SK-N-SH (cell line): ENCODE measurements around the gene PARVB. TPM values are rescaled to one million over a fixed set of nuclear protein-coding genes. Genes with fewer than 3 reads are reported as not detected.

Experiments used
- CTCF ChIA-PET: fragments of 300-600, 350-600 bp; formaldehyde crosslinking; extraction: SDS; loops from one replicate; lab custom pipeline; 2021; lab: Yijun Ruan, JAX
- POLR2A ChIA-PET: fragments of 350-600 bp; sonication (Branson Sonifier 250); formaldehyde crosslinking; extraction: SDS; loops from one replicate; lab custom pipeline; 2020; ENCODE audit warnings: antibody characterized with exemption, inconsistent platforms; lab: Yijun Ruan, JAX
- DNase-seq: peaks from one replicate; pipeline ENCODE4 v3.0.0; 2012
- H2AFZ ChIP-seq: fragments of 200-600 bp; sonication (generic); 2 replicates; pipeline ENCODE4 v1.8.1; 2016; ENCODE audit warnings: antibody characterized with exemption, mild to moderate bottlenecking, low read depth
- H3F3A ChIP-seq: fragments of 200-600 bp; sonication (generic); replicated peaks from 2 replicates; pipeline ENCODE3; 2016; ENCODE audit warnings: antibody characterized with exemption, mild to moderate bottlenecking; ENCODE audit not compliant: insufficient read depth
- H3K27ac ChIP-seq, 2 experiments: fragments of 200-500 bp in 1 of 2; fragments of 200-600 bp in 1 of 2; sonication (Bioruptor generic) in 1 of 2; sonication (generic), shearing (Covaris generic) in 1 of 2; 2 replicates each; pipeline versions ENCODE4 v1.5.1 to v1.6.1; 2014 to 2016; ENCODE audit warnings: low read depth in 2 of 2, inconsistent platforms in 1 of 2, low read length in 1 of 2, mild to moderate bottlenecking in 1 of 2, mixed read lengths in 1 of 2
- H3K27me3 ChIP-seq: fragments of 200-600 bp; sonication (generic), shearing (Covaris generic); 2 replicates; pipeline ENCODE4 v1.6.1; 2016; ENCODE audit warnings: mixed run types; ENCODE audit not compliant: insufficient read depth
- H3K36me3 ChIP-seq, 2 experiments: fragments of 200-500 bp in 1 of 2; fragments of 200-600 bp in 1 of 2; sonication (Bioruptor generic) in 1 of 2; sonication (generic) in 1 of 2; replicated peaks in 1 of 2; 2 replicates each; pipeline versions ENCODE3 to v1.5.1; 2014 to 2016; ENCODE audit warnings: low read length in 1 of 2, mild to moderate bottlenecking in 1 of 2; ENCODE audit not compliant: insufficient read depth in 2 of 2, control insufficient read depth in 1 of 2
- H3K4me1 ChIP-seq, 2 experiments: fragments of 200-500 bp in 1 of 2; fragments of 200-600 bp in 1 of 2; sonication (Bioruptor generic) in 1 of 2; sonication (generic), shearing (Covaris generic) in 1 of 2; 2 replicates each; pipeline versions ENCODE4 v1.5.1 to v1.6.1; 2014 to 2016; ENCODE audit warnings: low read depth in 1 of 2, low read length in 1 of 2, mixed run types in 1 of 2; ENCODE audit not compliant: insufficient read depth in 2 of 2, control insufficient read depth in 1 of 2
- H3K4me2 ChIP-seq: fragments of 200-600 bp; sonication (generic), shearing (Covaris generic); 2 replicates; pipeline ENCODE4 v1.6.1; 2017; ENCODE audit warnings: mixed run types
- H3K4me3 ChIP-seq, 2 experiments: fragments of 200-500 bp in 1 of 2; fragments of 200-600 bp in 1 of 2; sonication (Bioruptor generic) in 1 of 2; sonication (generic), shearing (Covaris generic) in 1 of 2; 2 replicates each; pipeline versions ENCODE4 v1.5.1 to v1.8.1; 2014 to 2016; ENCODE audit warnings: low read depth in 2 of 2, inconsistent platforms in 1 of 2, low read length in 1 of 2, mild to moderate bottlenecking in 1 of 2, mixed read lengths in 1 of 2, moderate library complexity in 1 of 2
- H3K79me2 ChIP-seq: fragments of 200-600 bp; sonication (generic); 2 replicates; pipeline ENCODE4 v1.8.1; 2017; ENCODE audit warnings: mild to moderate bottlenecking; ENCODE audit not compliant: insufficient read depth
- H3K9ac ChIP-seq: fragments of 200-600 bp; sonication (generic); 2 replicates; pipeline ENCODE4 v1.6.1; 2017; ENCODE audit warnings: mixed run types
- H3K9me2 ChIP-seq: fragments of 200-600 bp; sonication (generic); 2 replicates; pipeline ENCODE4 v1.6.1; 2017; ENCODE audit warnings: mixed run types
- H3K9me3 ChIP-seq: fragments of 200-600 bp; sonication (generic); 2 replicates; pipeline ENCODE4 v1.6.1; 2017; ENCODE audit warnings: mixed run types, mild to moderate bottlenecking, moderate library complexity
- H4K20me1 ChIP-seq: fragments of 200-600 bp; sonication (generic); 2 replicates; pipeline ENCODE4 v1.6.1; 2017; ENCODE audit warnings: mild to moderate bottlenecking, mixed run types; ENCODE audit not compliant: insufficient read depth
- FOSL2 ChIP-seq: IDR thresholded peaks from 2 replicates; pipeline ENCODE4 v1.4.0; 2012; ENCODE audit warnings: low read depth, mild to moderate bottlenecking, moderate library complexity, borderline replicate concordance
- FOXM1 ChIP-seq: IDR thresholded peaks from 2 replicates; pipeline ENCODE4 v1.4.0; 2012; ENCODE audit warnings: low read depth, mild to moderate bottlenecking
- GABPA ChIP-seq: IDR thresholded peaks from 2 replicates; pipeline ENCODE4 v1.4.0; 2012; ENCODE audit warnings: low read depth, mild to moderate bottlenecking
- GATA2 ChIP-seq: sonication (generic); formaldehyde crosslinking; IDR thresholded peaks from 2 replicates; pipeline ENCODE4 v1.5.0; 2020; ENCODE audit warnings: mild to moderate bottlenecking, missing genetic modification reagents
- JUND ChIP-seq: IDR thresholded peaks from 2 replicates; pipeline ENCODE4 v1.4.0; 2012
- MEF2A ChIP-seq: IDR thresholded peaks from 2 replicates; pipeline ENCODE4 v1.4.0; 2012; ENCODE audit warnings: low read depth, borderline replicate concordance
- RAD21 ChIP-seq: IDR thresholded peaks from 2 replicates; pipeline ENCODE4 v1.6.1; 2012; ENCODE audit warnings: mild to moderate bottlenecking, low read length
- RFX5 ChIP-seq: IDR thresholded peaks from 2 replicates; pipeline ENCODE4 v1.6.1; 2012; ENCODE audit warnings: mild to moderate bottlenecking, improper control_type of control experiment, low read length
- RXRA ChIP-seq: IDR thresholded peaks from 2 replicates; pipeline ENCODE4 v1.4.0; 2012; ENCODE audit warnings: low read depth, mild to moderate bottlenecking, borderline replicate concordance
- WGBS: methylation state at CpG from one replicate; pipeline ENCODE4 v1.1.6; 2017; ENCODE audit warnings: low lambda C conversion rate; 5-methylcytosine and 5-hydroxymethylcytosine counted together
- polyA plus RNA-seq, 3 experiments: library from polyadenylated mRNA; depleted of rRNA; stranded (reverse); fragments of >200 nt; gene quantifications; 2 replicates each; pipeline ENCODE4 v1.2.3, GENCODE V29; 2012
- TF ChIP-seq, protein P1 (sequence below): IDR thresholded peaks from 2 replicates; pipeline ENCODE4 v1.4.0; 2012; ENCODE audit warnings: low read depth
- TF ChIP-seq, protein P2 (sequence below): IDR thresholded peaks from 2 replicates; pipeline ENCODE4 v1.4.0; 2012; ENCODE audit warnings: low read depth, borderline replicate concordance
- TF ChIP-seq, protein P3 (sequence below): IDR thresholded peaks from 2 replicates; pipeline ENCODE4 v1.4.0; 2012; ENCODE audit warnings: low read depth, borderline replicate concordance
- TF ChIP-seq, protein P4 (sequence below): fragments of 150-350 bp; IDR thresholded peaks from 2 replicates; pipeline ENCODE4 v1.6.1; 2016; ENCODE audit warnings: mild to moderate bottlenecking, low read depth, low read length
- TF ChIP-seq, protein P5 (sequence below): IDR thresholded peaks from 2 replicates; pipeline ENCODE4 v1.6.1; 2012; ENCODE audit warnings: mild to moderate bottlenecking, low read depth, low read length, moderate library complexity

The PARVB gene
- polyA plus RNA-seq, 1 of the 3 experiments (the other 2 are of a cell fraction) = 87.8 TPM

DNA sequence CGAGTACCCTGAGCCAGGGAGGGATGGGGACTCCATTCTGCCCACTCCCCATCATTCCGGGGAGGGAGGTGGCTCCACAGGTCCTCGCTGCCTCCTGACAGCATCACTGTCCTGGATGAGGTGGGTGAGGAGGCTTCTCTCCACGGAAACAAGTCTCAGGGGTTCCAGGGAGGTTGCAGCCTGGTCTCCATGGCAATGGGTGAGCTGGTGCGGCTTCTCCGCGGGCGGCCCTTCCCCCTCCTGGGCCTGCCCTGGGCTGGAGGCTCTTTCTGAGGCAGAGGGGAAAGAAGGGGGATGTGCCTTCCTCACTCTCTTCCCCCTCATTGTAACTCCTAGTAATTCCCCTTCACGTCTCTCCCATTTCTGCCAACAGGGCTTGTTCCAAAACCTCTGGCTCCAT, 119.5 kb downstream of the PARVB start:
- ChIA-PET POLR2A (no interaction called here), CTCF (interaction anchor here (1.0 kb wide), 1 partner anchor 62 kb away, joined by 5 read pairs; no protein-coding TSS in a partner anchor)
- Histone ChIP-seq H3K36me3 (no peaks in the 10 kb centered on the region), H2AFZ (no peak overlapping the region), H3K27ac (no peak overlapping the region), H3K9me3 (no peaks in the 10 kb centered on the region), H3K4me3 (no peak overlapping the region), H3K4me1 (peaks cover 0 to 2% of the 10 kb centered on the region in 2 experiments; a peak in 1 of 4 replicates), H3K4me2 (no peak overlapping the region), H3K9me2 (no peaks in the 10 kb centered on the region), H3F3A (no peaks in the 10 kb centered on the region), H3K79me2 (no peaks in the 10 kb centered on the region), H3K27me3 (no peaks in the 10 kb centered on the region), H4K20me1 (no peaks in the 10 kb centered on the region), H3K9ac (no peak overlapping the region)
- TF ChIP-seq, protein P1, sequence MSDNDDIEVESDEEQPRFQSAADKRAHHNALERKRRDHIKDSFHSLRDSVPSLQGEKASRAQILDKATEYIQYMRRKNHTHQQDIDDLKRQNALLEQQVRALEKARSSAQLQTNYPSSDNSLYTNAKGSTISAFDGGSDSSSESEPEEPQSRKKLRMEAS = no peak
- TF ChIP-seq FOXM1 (no peak), MEF2A (no peak), RAD21 (no peak), RFX5 (no peak), RXRA (no peak), GATA2 (no peak)
- TF ChIP-seq, protein P2, sequence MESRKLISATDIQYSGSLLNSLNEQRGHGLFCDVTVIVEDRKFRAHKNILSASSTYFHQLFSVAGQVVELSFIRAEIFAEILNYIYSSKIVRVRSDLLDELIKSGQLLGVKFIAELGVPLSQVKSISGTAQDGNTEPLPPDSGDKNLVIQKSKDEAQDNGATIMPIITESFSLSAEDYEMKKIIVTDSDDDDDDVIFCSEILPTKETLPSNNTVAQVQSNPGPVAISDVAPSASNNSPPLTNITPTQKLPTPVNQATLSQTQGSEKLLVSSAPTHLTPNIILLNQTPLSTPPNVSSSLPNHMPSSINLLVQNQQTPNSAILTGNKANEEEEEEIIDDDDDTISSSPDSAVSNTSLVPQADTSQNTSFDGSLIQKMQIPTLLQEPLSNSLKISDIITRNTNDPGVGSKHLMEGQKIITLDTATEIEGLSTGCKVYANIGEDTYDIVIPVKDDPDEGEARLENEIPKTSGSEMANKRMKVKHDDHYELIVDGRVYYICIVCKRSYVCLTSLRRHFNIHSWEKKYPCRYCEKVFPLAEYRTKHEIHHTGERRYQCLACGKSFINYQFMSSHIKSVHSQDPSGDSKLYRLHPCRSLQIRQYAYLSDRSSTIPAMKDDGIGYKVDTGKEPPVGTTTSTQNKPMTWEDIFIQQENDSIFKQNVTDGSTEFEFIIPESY = no peak
- TF ChIP-seq, protein P3, sequence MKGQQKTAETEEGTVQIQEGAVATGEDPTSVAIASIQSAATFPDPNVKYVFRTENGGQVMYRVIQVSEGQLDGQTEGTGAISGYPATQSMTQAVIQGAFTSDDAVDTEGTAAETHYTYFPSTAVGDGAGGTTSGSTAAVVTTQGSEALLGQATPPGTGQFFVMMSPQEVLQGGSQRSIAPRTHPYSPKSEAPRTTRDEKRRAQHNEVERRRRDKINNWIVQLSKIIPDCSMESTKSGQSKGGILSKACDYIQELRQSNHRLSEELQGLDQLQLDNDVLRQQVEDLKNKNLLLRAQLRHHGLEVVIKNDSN = no peak
- 88% methylated on average over 7 of the region's 9 CpGs for WGBS
- no peak for DNase-seq

DNA sequence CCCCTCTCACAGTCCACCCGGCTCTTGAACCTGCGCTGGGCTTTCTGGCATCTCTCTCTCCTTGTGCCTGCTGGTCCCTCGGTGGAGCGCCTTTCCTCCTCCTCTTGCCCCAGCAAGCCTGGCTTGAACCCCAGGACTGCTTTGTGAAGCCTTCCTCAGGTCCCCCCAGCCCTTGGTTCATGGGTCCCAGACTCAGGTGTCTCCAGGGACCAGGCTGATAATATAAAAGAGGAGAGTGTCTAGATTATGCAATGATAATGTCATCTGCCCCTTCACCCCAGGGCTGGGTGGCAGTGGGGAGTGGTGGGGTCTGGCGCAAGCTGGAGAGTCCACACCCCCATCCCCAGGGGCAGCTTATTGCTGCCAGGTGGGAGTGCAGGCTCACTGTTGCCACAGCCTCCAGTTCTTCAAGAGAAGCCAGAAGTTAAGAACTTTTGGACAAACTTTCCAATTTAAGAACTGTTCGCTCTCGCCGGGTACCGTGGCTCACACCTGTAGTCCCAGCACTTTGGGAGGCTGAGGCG, 120.0 kb downstream of the PARVB start:
- H3K27me3 ChIP-seq = no peaks in the 10 kb centered on the region
- H3K36me3 ChIP-seq = no peaks in the 10 kb centered on the region
- no peak for DNase-seq
- H3K79me2 ChIP-seq = no peaks in the 10 kb centered on the region
- H3F3A ChIP-seq = no peaks in the 10 kb centered on the region
- H2AFZ ChIP-seq = no peak overlapping the region
- ChIA-PET CTCF (interaction anchor here (0.6 to 1.6 kb wide), 2 partner anchors 151 to 945 kb away, joined by 3 to 4 read pairs; no protein-coding TSS in a partner anchor), POLR2A (no interaction called here)
- H3K27ac ChIP-seq = no peak overlapping the region
- no peak overlapping the region for H3K4me3 ChIP-seq
- 89% methylated on average over 9 of the region's 10 CpGs for WGBS
- H3K9me3 ChIP-seq = no peaks in the 10 kb centered on the region
- H3K4me2 ChIP-seq = no peak overlapping the region
- H3K9ac ChIP-seq = no peak overlapping the region
- no peaks in the 10 kb centered on the region for H3K9me2 ChIP-seq
- H4K20me1 ChIP-seq = no peaks in the 10 kb centered on the region
- peaks cover 0 to 2% of the 10 kb centered on the region in 2 experiments; a peak in 1 of 4 replicates for H3K4me1 ChIP-seq
- TF ChIP-seq RFX5 (no peak), GABPA (no peak), FOSL2 (no peak), JUND (no peak), RAD21 (no peak), GATA2 (no peak)
- TF ChIP-seq, protein P4, sequence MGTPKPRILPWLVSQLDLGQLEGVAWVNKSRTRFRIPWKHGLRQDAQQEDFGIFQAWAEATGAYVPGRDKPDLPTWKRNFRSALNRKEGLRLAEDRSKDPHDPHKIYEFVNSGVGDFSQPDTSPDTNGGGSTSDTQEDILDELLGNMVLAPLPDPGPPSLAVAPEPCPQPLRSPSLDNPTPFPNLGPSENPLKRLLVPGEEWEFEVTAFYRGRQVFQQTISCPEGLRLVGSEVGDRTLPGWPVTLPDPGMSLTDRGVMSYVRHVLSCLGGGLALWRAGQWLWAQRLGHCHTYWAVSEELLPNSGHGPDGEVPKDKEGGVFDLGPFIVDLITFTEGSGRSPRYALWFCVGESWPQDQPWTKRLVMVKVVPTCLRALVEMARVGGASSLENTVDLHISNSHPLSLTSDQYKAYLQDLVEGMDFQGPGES = no peak
- TF ChIP-seq, protein P2 = no peak
- TF ChIP-seq, protein P5, sequence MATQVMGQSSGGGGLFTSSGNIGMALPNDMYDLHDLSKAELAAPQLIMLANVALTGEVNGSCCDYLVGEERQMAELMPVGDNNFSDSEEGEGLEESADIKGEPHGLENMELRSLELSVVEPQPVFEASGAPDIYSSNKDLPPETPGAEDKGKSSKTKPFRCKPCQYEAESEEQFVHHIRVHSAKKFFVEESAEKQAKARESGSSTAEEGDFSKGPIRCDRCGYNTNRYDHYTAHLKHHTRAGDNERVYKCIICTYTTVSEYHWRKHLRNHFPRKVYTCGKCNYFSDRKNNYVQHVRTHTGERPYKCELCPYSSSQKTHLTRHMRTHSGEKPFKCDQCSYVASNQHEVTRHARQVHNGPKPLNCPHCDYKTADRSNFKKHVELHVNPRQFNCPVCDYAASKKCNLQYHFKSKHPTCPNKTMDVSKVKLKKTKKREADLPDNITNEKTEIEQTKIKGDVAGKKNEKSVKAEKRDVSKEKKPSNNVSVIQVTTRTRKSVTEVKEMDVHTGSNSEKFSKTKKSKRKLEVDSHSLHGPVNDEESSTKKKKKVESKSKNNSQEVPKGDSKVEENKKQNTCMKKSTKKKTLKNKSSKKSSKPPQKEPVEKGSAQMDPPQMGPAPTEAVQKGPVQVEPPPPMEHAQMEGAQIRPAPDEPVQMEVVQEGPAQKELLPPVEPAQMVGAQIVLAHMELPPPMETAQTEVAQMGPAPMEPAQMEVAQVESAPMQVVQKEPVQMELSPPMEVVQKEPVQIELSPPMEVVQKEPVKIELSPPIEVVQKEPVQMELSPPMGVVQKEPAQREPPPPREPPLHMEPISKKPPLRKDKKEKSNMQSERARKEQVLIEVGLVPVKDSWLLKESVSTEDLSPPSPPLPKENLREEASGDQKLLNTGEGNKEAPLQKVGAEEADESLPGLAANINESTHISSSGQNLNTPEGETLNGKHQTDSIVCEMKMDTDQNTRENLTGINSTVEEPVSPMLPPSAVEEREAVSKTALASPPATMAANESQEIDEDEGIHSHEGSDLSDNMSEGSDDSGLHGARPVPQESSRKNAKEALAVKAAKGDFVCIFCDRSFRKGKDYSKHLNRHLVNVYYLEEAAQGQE = no peak
- TF ChIP-seq, protein P3 = no peak
